IgD-negative memory B cell (primary cell): Measurements from ENCODE around the gene TCF7. TPM values are rescaled to one million over a fixed set of nuclear protein-coding genes. Genes with fewer than 3 reads are reported as not detected.

Experiments used
- H3K27ac Mint-ChIP-seq, 3 donors: one replicate each; pipeline ENCODE4 v1.8.0; 2020 to 2022; ENCODE audit warnings: mild to moderate bottlenecking in 3 of 3, mixed read lengths in 3 of 3, moderate library complexity in 1 of 3
- H3K27me3 Mint-ChIP-seq: one replicate; pipeline ENCODE4 v1.8.0; 2021; ENCODE audit warnings: mixed read lengths
- H3K36me3 Mint-ChIP-seq: one replicate; pipeline ENCODE4 v1.8.0; 2020; ENCODE audit warnings: mild to moderate bottlenecking, mixed read lengths
- H3K4me1 Mint-ChIP-seq, 3 donors: one replicate each; pipeline ENCODE4 v1.8.0; 2020 to 2022; ENCODE audit warnings: mixed read lengths in 3 of 3, mild to moderate bottlenecking in 1 of 3
- H3K4me3 Mint-ChIP-seq, 4 donors: one replicate each; pipeline ENCODE4 v1.8.0; 2020 to 2022; ENCODE audit warnings: mild to moderate bottlenecking in 4 of 4, mixed read lengths in 4 of 4, moderate library complexity in 3 of 4
- H3K9me3 Mint-ChIP-seq, 3 donors: one replicate each; pipeline ENCODE4 v1.8.0; 2020 to 2021; ENCODE audit warnings: mixed read lengths in 3 of 3, mild to moderate bottlenecking in 1 of 3
- polyA plus RNA-seq: library from polyadenylated mRNA; unstranded; fragments of 300-500 nt; fragmentation: Illumina TruSeq; gene quantifications from one replicate; pipeline ENCODE4 v1.2.3, GENCODE V29; 2021

Gene TCF7
- polyA plus RNA-seq, 1 donor from 2014 or later: 41.7 TPM

GRCh38 chr5:134177369-134178095, 63.1 kb downstream of the TCF7 start:
- H3K36me3 Mint-ChIP-seq: peaks cover 2% of the 10 kb centered on the region
- H3K27me3 Mint-ChIP-seq: no peaks in the 10 kb centered on the region
- peak overlapping the region; percentile 95 to 99 (median 98) for H3K4me3 Mint-ChIP-seq
- peak overlapping the region; percentile 97 to 99 (median 98) for H3K27ac Mint-ChIP-seq
- H3K9me3 Mint-ChIP-seq: no peaks in the 10 kb centered on the region
- peaks cover 4 to 26% (median 22%) of the 10 kb centered on the region in 3 donors for H3K4me1 Mint-ChIP-seq

- H3K4me3 Mint-ChIP-seq: peak overlapping the region; percentile 95 to 99 (median 98)
- peaks cover 4 to 26% (median 22%) of the 10 kb centered on the region in 3 donors for H3K4me1 Mint-ChIP-seq
- H3K9me3 Mint-ChIP-seq: no peaks in the 10 kb centered on the region
- H3K36me3 Mint-ChIP-seq: peaks cover 2% of the 10 kb centered on the region
- H3K27ac Mint-ChIP-seq: peak overlapping the region in 1 of 3 donors; percentile 98
- no peaks in the 10 kb centered on the region for H3K27me3 Mint-ChIP-seq
Measured at GRCh38 chr5:134178096-134178419, 63.6 kb downstream of the TCF7 start.

- H3K4me1 Mint-ChIP-seq: peaks cover 2 to 10% (median 4%) of the 10 kb centered on the region in 3 donors
- H3K9me3 Mint-ChIP-seq: peaks cover 0 to 2% (median 0%) of the 10 kb centered on the region in 3 donors
- peaks cover 2% of the 10 kb centered on the region for H3K36me3 Mint-ChIP-seq
- no peak overlapping the region for H3K27ac Mint-ChIP-seq
- no peaks in the 10 kb centered on the region for H3K27me3 Mint-ChIP-seq
- H3K4me3 Mint-ChIP-seq: no peak overlapping the region
Measured at GRCh38 chr5:134183481-134183880, 69.0 kb downstream of the TCF7 start.

- Mint-ChIP-seq H3K27ac (peak overlapping the region in 1 of 3 donors; percentile 33), H3K4me1 (peaks cover 2 to 10% (median 4%) of the 10 kb centered on the region in 3 donors), H3K9me3 (peaks cover 0 to 2% (median 0%) of the 10 kb centered on the region in 3 donors), H3K4me3 (peak overlapping the region in 1 of 4 donors; percentile 58), H3K27me3 (no peaks in the 10 kb centered on the region), H3K36me3 (peaks cover 2% of the 10 kb centered on the region)
Measured at GRCh38 chr5:134184155-134185135, 70.0 kb downstream of the TCF7 start.

- no peaks in the 10 kb centered on the region for H3K27me3 Mint-ChIP-seq
- H3K4me1 Mint-ChIP-seq: peaks cover 2 to 10% (median 4%) of the 10 kb centered on the region in 3 donors
- no peaks in the 10 kb centered on the region for H3K36me3 Mint-ChIP-seq
- H3K27ac Mint-ChIP-seq: peak overlapping the region in 1 of 3 donors; percentile 92
- H3K4me3 Mint-ChIP-seq: peak overlapping the region in 1 of 4 donors; percentile 68
- peaks cover 0 to 2% (median 0%) of the 10 kb centered on the region in 3 donors for H3K9me3 Mint-ChIP-seq
Measured at GRCh38 chr5:134188092-134188491, 73.6 kb downstream of the TCF7 start.

- Mint-ChIP-seq H3K36me3 (no peaks in the 10 kb centered on the region), H3K27me3 (no peaks in the 10 kb centered on the region), H3K9me3 (peaks cover 0 to 2% (median 0%) of the 10 kb centered on the region in 3 donors), H3K4me1 (peaks cover 2 to 10% (median 4%) of the 10 kb centered on the region in 3 donors), H3K27ac (no peak overlapping the region), H3K4me3 (no peak overlapping the region)
Measured at GRCh38 chr5:134189031-134189430, 74.5 kb downstream of the TCF7 start.

GRCh38 chr5:134195666-134196065, 81.2 kb downstream of the TCF7 start:
- no peaks in the 10 kb centered on the region for H3K27me3 Mint-ChIP-seq
- H3K36me3 Mint-ChIP-seq: peaks cover 4% of the 10 kb centered on the region
- H3K4me1 Mint-ChIP-seq: no peaks in the 10 kb centered on the region
- H3K9me3 Mint-ChIP-seq: no peaks in the 10 kb centered on the region
- peak overlapping the region in 1 of 3 donors; percentile 27 for H3K27ac Mint-ChIP-seq
- H3K4me3 Mint-ChIP-seq: no peak overlapping the region

Other genes with a start within 250 kb of the TCF7 start
- 25.5 TPM for gene C5orf15, start 146.1 kb upstream of the TCF7 start, polyA plus RNA-seq
- 90.0 TPM for gene VDAC1, start 109.7 kb upstream of the TCF7 start, polyA plus RNA-seq
- gene SKP1, start 62.3 kb downstream of the TCF7 start, polyA plus RNA-seq: 875 TPM
- 215 TPM for gene PPP2CA, start 111.4 kb downstream of the TCF7 start, polyA plus RNA-seq